ENCODE results near the gene COL12A1. TPM values are rescaled to one million over a fixed set of nuclear protein-coding genes. Genes with fewer than 3 reads are reported as not detected.

Gene COL12A1
- total and polyA plus RNA-seq, 10 of the 15 experiments (the other 5 are each of a cell fraction or from before 2014, with no cell fraction given), result under 0.01 to 0.69 (median 0.11) TPM; not detected in 6

DNA sequence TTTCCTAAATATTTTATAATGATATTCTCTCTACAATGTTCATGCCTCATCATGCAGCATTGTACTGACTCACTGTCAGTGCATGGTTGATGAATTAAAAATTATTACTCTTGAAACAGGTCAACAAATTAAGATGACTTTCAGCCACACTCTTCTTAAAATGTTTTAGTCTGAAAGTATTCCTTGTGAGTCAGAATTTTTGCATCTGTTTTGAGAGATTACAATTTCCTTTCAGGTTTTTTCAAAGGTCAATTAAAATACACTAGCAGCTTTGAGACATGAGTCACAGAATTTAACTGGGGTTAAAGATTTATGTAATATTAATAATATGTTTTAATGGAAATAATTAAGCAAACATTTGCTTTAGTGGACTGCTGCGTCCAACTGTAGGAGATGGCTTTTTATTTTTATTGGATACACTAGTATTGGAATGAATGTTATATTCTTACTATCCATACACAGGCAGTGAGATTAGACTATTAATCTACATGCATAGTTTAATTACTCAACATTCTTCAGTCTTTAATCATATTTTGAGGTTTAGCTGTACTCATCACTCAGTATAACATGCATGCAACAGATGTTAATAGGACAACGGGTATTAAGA lies 9.7 kb downstream of the COL12A1 start (continued):
- TF ChIP-seq PAX8 (IDR thresholded peaks at IDR 0.05), result no peak
- TF ChIP-seq MYC (IDR thresholded peaks at IDR 0.05; ENCODE audit: insufficient read depth, insufficient read length, insufficient replicate concordance, low read length, severe bottlenecking), result no peak

DNA sequence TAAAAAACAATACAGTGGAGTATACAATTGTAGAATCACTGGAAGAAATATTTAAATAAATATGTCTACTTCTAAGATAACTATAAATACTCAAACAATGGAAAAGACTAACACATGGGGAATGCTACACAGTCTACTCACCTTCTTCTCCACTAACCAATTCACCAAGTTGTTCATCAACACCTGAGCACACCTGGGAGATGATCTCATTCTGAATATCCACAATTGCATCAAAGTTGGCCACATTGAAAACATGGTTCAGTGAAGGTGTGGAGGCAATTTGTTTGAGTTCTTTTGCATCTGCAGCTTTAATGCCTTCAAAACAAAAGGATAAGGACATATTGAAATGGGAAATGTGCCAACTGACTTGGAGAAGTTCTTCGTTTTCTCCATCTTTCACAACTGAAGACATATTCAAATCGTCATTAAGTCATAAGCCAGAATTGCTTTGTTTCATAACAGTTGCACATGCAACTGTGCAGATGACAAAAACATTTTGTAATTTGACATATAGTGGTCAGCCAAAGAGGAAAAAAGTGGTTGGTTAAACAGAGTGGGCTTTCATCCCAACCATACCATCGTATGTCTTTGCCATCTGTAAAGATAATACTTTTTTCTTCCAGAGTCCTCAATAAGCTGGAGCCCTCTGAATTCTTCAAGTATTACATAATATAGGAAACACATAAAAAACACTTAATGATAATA lies 17.5 kb downstream of the COL12A1 start:
- H3K27me3 ChIP-seq (replicated peaks in 1 of 2; ENCODE audit: control insufficient read depth in 2 of 2, insufficient read depth in 2 of 2, low read length in 1 of 2), result no peaks in the 10 kb centered on the region
- SMC1A ChIA-PET (ENCODE audit: uncharacterized antibody, unreplicated experiment), result no interaction called here
- no TSS peak for BruUV-seq (replicated peaks)
- H3K4me3 ChIP-seq, result no peak overlapping the region
- H3K27ac ChIP-seq (ENCODE audit: control insufficient read depth, insufficient read depth), result no peak overlapping the region
- intact Hi-C loops (cut with micrococcal nuclease; ENCODE audit: unreplicated experiment) (no loop called here), in situ Hi-C loops (cut with MboI) (no loop called here)
- no peak overlapping the region for H3K9ac ChIP-seq (ENCODE audit: control insufficient read depth, insufficient read depth, low read length)
- no peak for DNase-seq (ENCODE audit: low read depth, low spot score)
- CTCF ChIA-PET, result no interaction called here
- no peak for ATAC-seq
- no peaks in the 10 kb centered on the region for H3K4me1 ChIP-seq (ENCODE audit: control insufficient read depth, insufficient read depth, low read length)
- no peak overlapping the region for H2AFZ ChIP-seq (ENCODE audit: control insufficient read depth, low read depth, low read length)
- WGBS (ENCODE audit: insufficient coverage, insufficient replicate concordance, low lambda C conversion rate, missing lambda C conversion rate), result 15% methylated on average over 3 of the region's 3 CpGs
- H3K4me2 ChIP-seq (ENCODE audit: control insufficient read depth, insufficient read depth), result no peak overlapping the region
- POLR2A ChIA-PET, result no interaction called here
- H4K20me1 ChIP-seq (ENCODE audit: control insufficient read depth, insufficient read depth), result no peaks in the 10 kb centered on the region
- no peaks in the 10 kb centered on the region for H3K79me2 ChIP-seq (ENCODE audit: control insufficient read depth, insufficient read depth, low read length)
- no peaks in the 10 kb centered on the region for H3K9me3 ChIP-seq (replicated peaks; ENCODE audit: control insufficient read depth, insufficient read depth, low read length)
- FAIRE-seq, result no peak
- RAD21 ChIA-PET (ENCODE audit: unreplicated experiment), result interaction anchor here (0.6 kb wide), 1 partner anchor 84 kb away, joined by 3 read pairs; no protein-coding TSS in a partner anchor
- H3K36me3 ChIP-seq (ENCODE audit: control insufficient read depth in 2 of 2, insufficient read depth in 2 of 2, low read length in 1 of 2), result no peaks in the 10 kb centered on the region
- TF ChIP-seq RCOR1 (conservative IDR thresholded peaks at IDR 0.05; ENCODE audit: low read depth, low read length) (no peak), CHD4 (IDR thresholded peaks at IDR 0.05) (no peak), KDM1A (IDR thresholded peaks at IDR 0.05; ENCODE audit: borderline replicate concordance) (no peak), DPF2 (IDR thresholded peaks at IDR 0.05) (no peak), RELA (IDR thresholded peaks at IDR 0.05; ENCODE audit: borderline replicate concordance, partially characterized antibody) (no peak), ZNF274 (IDR thresholded peaks at IDR 0.05; ENCODE audit: insufficient read depth, insufficient read length) (no peak), STAT1 (conservative IDR thresholded peaks at IDR 0.05) (no peak)
- TF ChIP-seq, protein P1, sequence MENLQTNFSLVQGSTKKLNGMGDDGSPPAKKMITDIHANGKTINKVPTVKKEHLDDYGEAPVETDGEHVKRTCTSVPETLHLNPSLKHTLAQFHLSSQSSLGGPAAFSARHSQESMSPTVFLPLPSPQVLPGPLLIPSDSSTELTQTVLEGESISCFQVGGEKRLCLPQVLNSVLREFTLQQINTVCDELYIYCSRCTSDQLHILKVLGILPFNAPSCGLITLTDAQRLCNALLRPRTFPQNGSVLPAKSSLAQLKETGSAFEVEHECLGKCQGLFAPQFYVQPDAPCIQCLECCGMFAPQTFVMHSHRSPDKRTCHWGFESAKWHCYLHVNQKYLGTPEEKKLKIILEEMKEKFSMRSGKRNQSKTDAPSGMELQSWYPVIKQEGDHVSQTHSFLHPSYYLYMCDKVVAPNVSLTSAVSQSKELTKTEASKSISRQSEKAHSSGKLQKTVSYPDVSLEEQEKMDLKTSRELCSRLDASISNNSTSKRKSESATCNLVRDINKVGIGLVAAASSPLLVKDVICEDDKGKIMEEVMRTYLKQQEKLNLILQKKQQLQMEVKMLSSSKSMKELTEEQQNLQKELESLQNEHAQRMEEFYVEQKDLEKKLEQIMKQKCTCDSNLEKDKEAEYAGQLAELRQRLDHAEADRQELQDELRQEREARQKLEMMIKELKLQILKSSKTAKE (IDR thresholded peaks at IDR 0.05; ENCODE audit: low read depth, poor library complexity, severe bottlenecking), result no peak
- TF ChIP-seq, protein P2, sequence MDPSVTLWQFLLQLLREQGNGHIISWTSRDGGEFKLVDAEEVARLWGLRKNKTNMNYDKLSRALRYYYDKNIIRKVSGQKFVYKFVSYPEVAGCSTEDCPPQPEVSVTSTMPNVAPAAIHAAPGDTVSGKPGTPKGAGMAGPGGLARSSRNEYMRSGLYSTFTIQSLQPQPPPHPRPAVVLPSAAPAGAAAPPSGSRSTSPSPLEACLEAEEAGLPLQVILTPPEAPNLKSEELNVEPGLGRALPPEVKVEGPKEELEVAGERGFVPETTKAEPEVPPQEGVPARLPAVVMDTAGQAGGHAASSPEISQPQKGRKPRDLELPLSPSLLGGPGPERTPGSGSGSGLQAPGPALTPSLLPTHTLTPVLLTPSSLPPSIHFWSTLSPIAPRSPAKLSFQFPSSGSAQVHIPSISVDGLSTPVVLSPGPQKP (IDR thresholded peaks at IDR 0.05; ENCODE audit: low read depth, low read length), result no peak
- TF ChIP-seq, protein P3, sequence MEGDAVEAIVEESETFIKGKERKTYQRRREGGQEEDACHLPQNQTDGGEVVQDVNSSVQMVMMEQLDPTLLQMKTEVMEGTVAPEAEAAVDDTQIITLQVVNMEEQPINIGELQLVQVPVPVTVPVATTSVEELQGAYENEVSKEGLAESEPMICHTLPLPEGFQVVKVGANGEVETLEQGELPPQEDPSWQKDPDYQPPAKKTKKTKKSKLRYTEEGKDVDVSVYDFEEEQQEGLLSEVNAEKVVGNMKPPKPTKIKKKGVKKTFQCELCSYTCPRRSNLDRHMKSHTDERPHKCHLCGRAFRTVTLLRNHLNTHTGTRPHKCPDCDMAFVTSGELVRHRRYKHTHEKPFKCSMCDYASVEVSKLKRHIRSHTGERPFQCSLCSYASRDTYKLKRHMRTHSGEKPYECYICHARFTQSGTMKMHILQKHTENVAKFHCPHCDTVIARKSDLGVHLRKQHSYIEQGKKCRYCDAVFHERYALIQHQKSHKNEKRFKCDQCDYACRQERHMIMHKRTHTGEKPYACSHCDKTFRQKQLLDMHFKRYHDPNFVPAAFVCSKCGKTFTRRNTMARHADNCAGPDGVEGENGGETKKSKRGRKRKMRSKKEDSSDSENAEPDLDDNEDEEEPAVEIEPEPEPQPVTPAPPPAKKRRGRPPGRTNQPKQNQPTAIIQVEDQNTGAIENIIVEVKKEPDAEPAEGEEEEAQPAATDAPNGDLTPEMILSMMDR (IDR thresholded peaks at IDR 0.05 in 2 of 3, conservative IDR thresholded peaks at IDR 0.05 in 1 of 3; ENCODE audit: control insufficient read depth in 2 of 3, extremely low read depth in 1 of 3, insufficient read depth in 1 of 3, low read depth in 3 of 3, low read length in 3 of 3), result no peak
- TF ChIP-seq, protein P4, sequence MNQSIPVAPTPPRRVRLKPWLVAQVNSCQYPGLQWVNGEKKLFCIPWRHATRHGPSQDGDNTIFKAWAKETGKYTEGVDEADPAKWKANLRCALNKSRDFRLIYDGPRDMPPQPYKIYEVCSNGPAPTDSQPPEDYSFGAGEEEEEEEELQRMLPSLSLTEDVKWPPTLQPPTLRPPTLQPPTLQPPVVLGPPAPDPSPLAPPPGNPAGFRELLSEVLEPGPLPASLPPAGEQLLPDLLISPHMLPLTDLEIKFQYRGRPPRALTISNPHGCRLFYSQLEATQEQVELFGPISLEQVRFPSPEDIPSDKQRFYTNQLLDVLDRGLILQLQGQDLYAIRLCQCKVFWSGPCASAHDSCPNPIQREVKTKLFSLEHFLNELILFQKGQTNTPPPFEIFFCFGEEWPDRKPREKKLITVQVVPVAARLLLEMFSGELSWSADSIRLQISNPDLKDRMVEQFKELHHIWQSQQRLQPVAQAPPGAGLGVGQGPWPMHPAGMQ (IDR thresholded peaks at IDR 0.05; ENCODE audit: borderline replicate concordance), result no peak
